IPS-15b (cell line): Measurements from ENCODE around the gene METTL16.

Experiments
- H3K27me3 ChIP-seq: one replicate; pipeline ENCODE4 v1.6.1; 2013; ENCODE audit warnings: low read length; ENCODE audit not compliant: control insufficient read depth, insufficient read depth
- H3K36me3 ChIP-seq: one replicate; pipeline ENCODE4 v1.6.1; 2013; ENCODE audit warnings: low read length; ENCODE audit not compliant: control insufficient read depth, insufficient read depth
- H3K4me1 ChIP-seq: one replicate; pipeline ENCODE4 v1.6.1; 2013; ENCODE audit warnings: mild to moderate bottlenecking, low read length; ENCODE audit not compliant: control insufficient read depth, insufficient read depth
- H3K4me3 ChIP-seq: one replicate; pipeline ENCODE4 v1.5.1; 2013; ENCODE audit warnings: low read depth, low read length
- H3K9ac ChIP-seq: one replicate; pipeline ENCODE4 v1.6.1; 2013; ENCODE audit warnings: low read depth, mild to moderate bottlenecking, low read length
- H3K9me3 ChIP-seq: one replicate; pipeline ENCODE4 v1.6.1; 2013; ENCODE audit warnings: mild to moderate bottlenecking, low read length; ENCODE audit not compliant: control insufficient read depth, insufficient read depth

Gene METTL16

DNA sequence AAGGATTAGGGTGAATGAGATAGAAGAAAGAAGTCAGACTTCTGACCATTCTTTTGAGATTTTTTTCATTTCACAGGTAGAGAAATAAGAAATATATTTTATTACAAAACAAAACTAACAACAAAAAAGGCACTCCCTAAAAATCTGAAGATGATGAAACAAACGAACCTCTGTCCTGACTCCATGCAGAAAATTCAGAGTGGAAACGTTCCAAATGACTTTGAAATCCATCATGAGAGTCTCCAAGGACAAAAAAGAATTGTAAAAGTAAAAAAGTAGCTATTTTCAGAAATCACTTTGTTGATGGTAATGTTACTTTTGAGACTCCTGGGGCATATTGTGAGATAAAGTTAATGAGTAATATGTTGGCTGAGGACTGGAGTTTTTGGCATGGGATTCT is 84.5 kb downstream of the METTL16 start:
- Histone ChIP-seq H3K27me3 (no peaks in the 10 kb centered on the region), H3K9ac (no peak overlapping the region), H3K4me1 (no peaks in the 10 kb centered on the region), H3K36me3 (no peaks in the 10 kb centered on the region), H3K9me3 (no peaks in the 10 kb centered on the region), H3K4me3 (no peak overlapping the region)

DNA sequence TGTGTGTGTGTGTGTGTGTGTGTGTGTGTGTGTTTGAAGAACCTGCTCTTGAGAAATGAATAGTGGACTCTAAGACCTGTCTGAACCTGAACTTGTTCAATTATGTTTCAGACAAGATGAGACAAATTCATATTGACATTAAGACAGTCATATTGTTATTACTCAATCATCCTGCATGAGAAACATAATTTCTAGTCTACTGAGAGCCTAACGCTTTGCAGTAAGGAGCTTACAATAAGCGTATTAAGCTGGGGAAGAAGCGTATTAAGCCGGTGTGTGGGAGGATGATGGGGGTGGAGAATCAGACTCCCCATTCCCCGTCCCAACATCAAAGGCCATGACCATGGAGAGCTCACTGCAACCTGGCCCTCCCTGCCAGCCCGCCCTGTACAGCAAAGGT is 88.4 kb downstream of the METTL16 start:
- Histone ChIP-seq H3K4me3 (no peak overlapping the region), H3K27me3 (no peaks in the 10 kb centered on the region), H3K4me1 (no peaks in the 10 kb centered on the region), H3K9ac (no peak overlapping the region), H3K36me3 (peaks cover 27% of the 10 kb centered on the region), H3K9me3 (no peaks in the 10 kb centered on the region)

DNA sequence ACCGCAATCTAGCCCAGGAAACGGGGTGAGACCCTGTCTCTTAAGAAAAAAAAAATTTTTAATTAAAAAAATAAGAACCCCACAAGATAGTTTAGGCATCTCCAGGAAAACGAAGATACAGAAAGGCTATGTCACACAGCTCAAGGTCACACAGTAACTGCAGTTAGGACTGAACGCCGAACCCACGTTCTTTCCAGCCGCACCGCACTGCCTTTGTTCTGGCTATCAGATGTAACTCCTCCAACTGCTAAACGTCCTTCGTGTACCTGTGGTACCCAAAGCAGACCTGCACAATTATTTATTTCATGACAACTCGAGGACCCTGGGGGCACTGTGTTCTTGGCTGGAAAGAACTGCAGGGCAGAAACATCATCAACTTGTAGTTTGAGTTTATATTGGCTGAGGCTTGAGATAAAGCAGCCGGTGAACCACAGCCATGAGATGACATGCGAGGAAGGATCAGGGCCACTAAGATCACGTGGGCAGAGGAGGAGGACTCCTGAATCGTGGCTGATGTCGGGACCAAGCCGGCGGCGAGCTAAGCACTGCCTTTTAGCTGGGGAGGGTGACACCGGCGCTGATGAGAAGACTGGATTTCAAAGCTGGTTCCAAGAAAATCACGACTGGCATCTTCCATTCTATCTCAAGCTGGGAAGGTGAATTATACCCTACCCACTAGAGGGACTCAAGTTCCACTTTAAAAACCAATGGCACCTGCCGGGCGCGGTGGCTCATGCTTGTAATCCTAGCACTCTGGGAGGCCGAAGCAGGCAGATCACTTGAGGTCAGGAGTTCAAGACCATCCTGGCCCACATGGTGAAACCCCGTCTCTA is 90.2 kb downstream of the METTL16 start:
- no peaks in the 10 kb centered on the region for H3K27me3 ChIP-seq
- H3K4me1 ChIP-seq: no peaks in the 10 kb centered on the region
- no peak overlapping the region for H3K9ac ChIP-seq
- peaks cover 27% of the 10 kb centered on the region for H3K36me3 ChIP-seq
- H3K9me3 ChIP-seq: no peaks in the 10 kb centered on the region
- no peak overlapping the region for H3K4me3 ChIP-seq

DNA sequence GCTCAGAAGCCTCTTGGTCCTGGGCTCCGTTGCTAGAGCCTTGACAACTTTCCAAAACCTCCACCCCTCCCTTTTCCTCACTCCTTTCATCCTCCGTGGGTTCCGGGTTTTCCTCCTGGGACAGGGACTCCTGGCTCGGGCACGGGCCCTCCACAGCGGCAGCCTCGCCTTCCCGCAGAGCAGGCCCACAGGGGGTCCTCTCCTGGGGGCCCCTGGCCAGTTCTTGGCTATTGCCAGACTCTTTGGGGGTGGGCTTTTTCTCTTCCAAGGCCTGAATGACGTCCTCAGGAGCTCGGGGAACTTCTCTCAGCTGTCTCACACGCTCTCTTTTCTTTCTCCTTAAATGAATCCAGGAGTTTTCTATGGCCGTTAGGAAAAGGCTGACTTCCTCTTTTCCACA is 91.5 kb downstream of the METTL16 start:
- Histone ChIP-seq H3K4me3 (no peak overlapping the region), H3K9ac (no peak overlapping the region), H3K9me3 (no peaks in the 10 kb centered on the region), H3K4me1 (no peaks in the 10 kb centered on the region), H3K27me3 (no peaks in the 10 kb centered on the region), H3K36me3 (peaks cover 28% of the 10 kb centered on the region)

DNA sequence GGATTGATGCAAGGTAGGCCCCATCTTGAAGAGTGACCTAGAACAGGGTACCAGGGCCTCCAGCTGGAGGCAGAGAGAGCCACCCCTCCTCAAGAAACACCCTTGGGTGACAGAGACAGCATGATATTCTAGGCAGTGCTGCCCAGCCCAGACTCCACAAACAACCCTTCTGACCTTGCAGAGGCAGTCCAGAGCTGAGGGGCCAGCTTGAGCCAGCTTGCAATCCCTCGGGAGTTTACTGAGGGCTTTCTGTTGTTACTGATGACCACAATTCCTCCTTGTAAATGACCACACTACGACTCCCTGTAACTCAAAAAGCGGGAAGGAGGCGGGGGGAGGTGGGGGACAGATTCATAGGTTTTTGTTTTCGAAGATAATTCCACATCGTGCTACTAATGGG is 92.2 kb downstream of the METTL16 start:
- no peaks in the 10 kb centered on the region for H3K27me3 ChIP-seq
- peaks cover 35% of the 10 kb centered on the region for H3K36me3 ChIP-seq
- H3K9ac ChIP-seq: no peak overlapping the region
- no peaks in the 10 kb centered on the region for H3K4me1 ChIP-seq
- no peaks in the 10 kb centered on the region for H3K9me3 ChIP-seq
- no peak overlapping the region for H3K4me3 ChIP-seq

DNA sequence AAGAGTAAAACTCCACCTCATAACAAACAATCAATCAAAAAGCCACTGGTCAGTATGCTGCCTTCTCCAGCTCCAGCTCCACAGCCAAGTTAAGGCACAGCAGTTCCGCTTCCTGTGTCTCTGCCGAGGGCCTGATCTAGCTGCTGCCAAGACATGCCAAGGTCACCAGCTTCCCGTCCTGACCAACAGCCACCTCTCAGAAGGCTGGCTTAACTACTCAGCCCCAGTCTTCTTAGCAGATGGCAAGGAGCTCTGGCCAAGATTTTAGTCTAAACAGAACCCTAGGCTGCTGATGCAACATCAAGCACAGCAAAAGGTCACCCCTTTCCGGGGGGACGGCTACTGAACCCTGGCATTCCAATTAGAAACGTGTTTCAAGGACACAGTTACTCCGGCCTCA is 93.1 kb downstream of the METTL16 start:
- peaks cover 42% of the 10 kb centered on the region for H3K36me3 ChIP-seq
- no peak overlapping the region for H3K4me3 ChIP-seq
- H3K9ac ChIP-seq: no peak overlapping the region
- H3K4me1 ChIP-seq: no peaks in the 10 kb centered on the region
- H3K9me3 ChIP-seq: no peaks in the 10 kb centered on the region
- H3K27me3 ChIP-seq: no peaks in the 10 kb centered on the region

DNA sequence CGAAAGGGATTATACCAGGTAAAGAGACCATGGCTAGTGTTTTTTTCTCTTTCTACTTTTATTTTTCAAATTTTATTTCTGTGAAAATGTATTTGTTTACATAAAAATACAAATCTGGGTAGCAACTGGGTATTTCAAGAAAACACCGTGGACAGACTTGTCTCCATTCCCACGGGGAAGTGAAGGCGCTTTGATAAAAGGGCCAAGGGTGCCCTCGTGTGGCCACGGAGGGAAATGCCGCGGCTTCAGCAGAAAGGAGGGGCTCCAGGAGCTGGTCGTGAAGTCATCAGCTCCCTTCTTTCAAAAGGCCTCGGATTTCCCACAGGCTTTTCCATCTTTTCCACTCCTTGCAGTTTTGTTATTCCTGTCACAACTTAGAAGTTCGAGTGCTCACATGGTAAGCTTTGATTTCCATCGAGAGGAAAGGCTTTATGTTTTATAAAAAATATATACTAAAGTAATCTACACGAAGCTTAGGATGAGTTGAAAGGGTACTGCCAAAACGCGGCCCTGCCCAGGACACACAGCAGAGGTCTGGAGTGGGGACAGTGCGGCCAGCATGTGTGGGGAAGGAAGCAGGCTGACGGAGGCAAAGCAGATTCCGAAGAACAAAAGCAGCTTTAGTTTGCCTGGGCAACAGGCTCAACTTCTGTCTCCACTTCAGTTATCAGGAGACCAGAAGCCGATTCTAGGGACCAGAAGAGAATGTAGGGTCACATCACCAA is 95.5 kb downstream of the METTL16 start:
- Histone ChIP-seq H3K4me1 (no peaks in the 10 kb centered on the region), H3K36me3 (peaks cover 35% of the 10 kb centered on the region), H3K4me3 (no peak overlapping the region), H3K9ac (no peak overlapping the region), H3K9me3 (no peaks in the 10 kb centered on the region), H3K27me3 (no peaks in the 10 kb centered on the region)

DNA sequence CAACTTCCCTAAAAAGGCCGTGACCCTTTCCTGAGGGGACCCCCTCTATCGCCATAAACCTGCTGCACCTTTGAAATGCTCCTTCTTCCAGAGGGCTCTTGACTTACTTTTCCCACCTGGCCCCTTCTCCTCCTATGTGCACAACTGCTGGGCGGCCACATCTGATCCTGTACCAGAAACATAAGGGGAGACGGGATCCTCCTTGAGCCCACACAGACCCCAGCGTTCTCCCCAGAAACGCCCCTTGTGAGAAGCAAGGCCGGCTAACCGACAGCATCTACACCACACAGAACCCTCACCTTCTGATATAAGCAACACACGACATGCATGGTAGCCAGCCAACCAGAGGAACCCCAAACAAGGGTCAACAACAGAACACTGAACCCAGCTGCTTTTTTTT is 96.6 kb downstream of the METTL16 start:
- Histone ChIP-seq H3K4me3 (no peak overlapping the region), H3K36me3 (peaks cover 31% of the 10 kb centered on the region), H3K9me3 (no peaks in the 10 kb centered on the region), H3K9ac (no peak overlapping the region), H3K4me1 (no peaks in the 10 kb centered on the region), H3K27me3 (no peaks in the 10 kb centered on the region)

DNA sequence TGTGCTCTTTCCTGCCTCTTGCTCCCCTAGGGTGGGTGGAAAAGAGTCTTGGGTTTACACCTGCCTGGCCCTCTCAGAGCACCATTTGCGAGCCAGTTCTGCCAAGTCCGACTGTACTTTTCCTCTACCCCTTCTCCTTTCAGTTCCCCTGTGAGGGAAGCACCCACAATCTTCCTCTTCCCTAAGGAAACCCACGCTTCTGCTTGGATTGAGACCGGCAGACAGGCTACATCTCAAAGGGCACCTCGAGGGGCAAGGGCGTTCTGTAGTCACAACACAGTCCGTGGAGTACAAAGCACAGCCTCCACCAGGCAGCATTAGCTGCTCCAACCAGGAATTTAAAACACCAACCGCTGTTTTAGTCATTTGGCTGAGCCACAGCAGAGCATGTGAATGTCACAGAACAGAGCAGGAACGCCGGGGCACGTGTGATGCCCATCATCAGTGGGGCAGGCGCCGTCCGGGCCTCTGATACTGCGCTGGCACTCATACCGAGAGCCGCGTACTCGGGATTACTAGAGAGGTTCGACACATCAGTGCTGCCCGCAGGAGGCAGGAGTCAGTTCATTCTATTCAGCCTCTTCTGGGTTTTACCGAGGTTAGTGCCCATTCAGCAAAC is 97.1 kb downstream of the METTL16 start:
- no peak overlapping the region for H3K9ac ChIP-seq
- no peaks in the 10 kb centered on the region for H3K27me3 ChIP-seq
- H3K36me3 ChIP-seq: peaks cover 27% of the 10 kb centered on the region
- H3K4me3 ChIP-seq: no peak overlapping the region
- H3K4me1 ChIP-seq: no peaks in the 10 kb centered on the region
- no peaks in the 10 kb centered on the region for H3K9me3 ChIP-seq

DNA sequence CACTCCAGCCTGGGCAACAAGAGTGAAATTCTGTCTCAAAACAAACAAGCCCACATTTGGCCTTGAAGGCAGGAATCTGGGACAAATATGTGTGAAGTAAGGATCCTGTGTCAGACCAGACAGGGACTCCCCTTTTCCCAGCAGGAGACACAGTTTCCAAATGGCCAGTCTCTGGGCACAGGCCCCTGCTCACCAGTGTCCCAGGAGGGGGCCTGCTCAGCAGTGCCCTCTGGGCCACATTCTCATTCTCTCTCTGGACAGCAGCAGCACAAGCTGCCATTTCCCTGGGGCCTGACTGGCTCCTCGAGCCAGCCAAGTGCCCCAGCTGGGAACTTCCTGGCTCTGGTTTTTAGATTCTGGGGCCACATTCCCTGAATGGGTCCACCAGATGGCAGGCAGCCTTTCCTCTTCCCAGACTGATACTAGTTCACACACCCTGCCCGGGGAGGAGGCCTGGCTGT is 99.1 kb downstream of the METTL16 start:
- Histone ChIP-seq H3K9ac (no peak overlapping the region), H3K9me3 (no peaks in the 10 kb centered on the region), H3K27me3 (no peaks in the 10 kb centered on the region), H3K4me3 (no peak overlapping the region), H3K4me1 (no peaks in the 10 kb centered on the region), H3K36me3 (peaks cover 17% of the 10 kb centered on the region)

DNA sequence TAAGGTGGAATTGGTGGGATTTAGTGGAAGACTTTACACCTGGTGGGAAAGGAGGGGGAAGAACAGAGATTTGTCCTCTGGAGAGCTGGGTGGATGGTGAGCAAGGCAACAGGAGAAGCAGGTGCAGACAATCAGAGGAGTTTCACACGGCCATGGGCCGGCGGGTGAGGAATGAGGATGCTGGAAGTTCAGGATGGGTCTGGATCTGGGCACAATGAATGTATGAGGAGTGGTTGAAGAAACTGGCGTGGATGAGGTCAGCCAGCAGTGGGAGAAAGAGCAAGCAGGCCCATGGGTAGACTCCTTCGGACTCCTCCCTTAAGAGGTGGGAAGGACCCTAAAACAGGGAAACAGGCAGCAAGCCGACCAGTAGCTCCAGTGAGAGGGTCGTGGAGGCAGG is 100.7 kb downstream of the METTL16 start:
- Histone ChIP-seq H3K36me3 (peaks cover 21% of the 10 kb centered on the region), H3K9ac (no peak overlapping the region), H3K4me1 (no peaks in the 10 kb centered on the region), H3K27me3 (no peaks in the 10 kb centered on the region), H3K9me3 (no peaks in the 10 kb centered on the region), H3K4me3 (no peak overlapping the region)
